K562 (cell line): ENCODE measurements around the gene BTBD10. TPM values are rescaled to one million over a fixed set of nuclear protein-coding genes. Genes with fewer than 3 reads are reported as not detected.

ENCODE experiments used
- ATAC-seq: fragments of 200-7000 bp; cut with Tn5 transposase; 3 replicates; pipeline ENCODE4 v1.9.1; 2020; ENCODE audit warnings: moderate library complexity
- BruUV-seq: library from RNA; stranded (reverse); fragments of 400-500 nt; replicated peaks from 2 replicates; lab custom pipeline; 2021; lab: Mats Ljungman, UMichigan
- CTCF ChIA-PET: fragments of 300-600 bp; formaldehyde crosslinking; extraction: SDS; loops from one replicate; lab custom pipeline; 2021; ENCODE audit warnings: low intra/inter-chr PET ratio; lab: Yijun Ruan, JAX
- POLR2A ChIA-PET: fragments of 300-600, 350-650 bp; sonication (Branson Sonifier 250); formaldehyde crosslinking; extraction: SDS; loops from one replicate; lab custom pipeline; 2021; ENCODE audit warnings: antibody characterized with exemption, inconsistent platforms; lab: Yijun Ruan, JAX
- DNase-seq, 4 experiments: peaks; one replicate each; pipeline versions ENCODE4 v3.0.0 to v3.0.0-alpha.2; 2011 to 2018; ENCODE audit warnings: low spot score in 3 of 4, mixed read lengths in 3 of 4; ENCODE audit errors: extremely low read depth in 1 of 4
- FAIRE-seq: peaks from 2 replicates; lab custom pipeline; 2011; peaks lifted over from hg19 to GRCh38; lab: Jason Lieb, UNC
- H2AFZ ChIP-seq: 2 replicates; pipeline ENCODE4 v1.6.0; 2011; ENCODE audit warnings: low read depth, low read length, control low read depth, inconsistent platforms
- H3K27ac ChIP-seq: fragments of 200-600 bp; 3 replicates; pipeline ENCODE4 v1.8.0; 2011; ENCODE audit warnings: low read depth, mild to moderate bottlenecking, control low read depth, inconsistent platforms, low read length, moderate library complexity, mixed read lengths; ENCODE audit errors: extremely low read depth
- H3K27me3 ChIP-seq, 2 experiments: fragments of 300-600 bp in 1 of 2; 2 replicates in 1 of 2; 3 replicates in 1 of 2; pipeline versions ENCODE4 v1.6.0 to v1.8.0; 2011; ENCODE audit warnings: inconsistent platforms in 2 of 2, low read length in 2 of 2, mild to moderate bottlenecking in 1 of 2, mixed read lengths in 1 of 2, moderate library complexity in 1 of 2; ENCODE audit not compliant: control insufficient read depth in 2 of 2, insufficient read depth in 2 of 2
- H3K36me3 ChIP-seq: fragments of 300-600 bp; 3 replicates; pipeline ENCODE4 v1.8.0; 2011; ENCODE audit warnings: mild to moderate bottlenecking, low read length, inconsistent platforms; ENCODE audit not compliant: control insufficient read depth, insufficient read depth
- H3K4me1 ChIP-seq, 2 experiments: fragments of 200-600 bp in 1 of 2; replicated peaks in 1 of 2; 2 replicates in 1 of 2; 3 replicates in 1 of 2; pipeline versions ENCODE4 v1.5.1 to v1.8.0; 2011; ENCODE audit warnings: inconsistent platforms in 2 of 2, low read length in 2 of 2, mild to moderate bottlenecking in 1 of 2, mixed read lengths in 1 of 2, moderate library complexity in 1 of 2; ENCODE audit not compliant: control insufficient read depth in 2 of 2, insufficient read depth in 2 of 2
- H3K4me2 ChIP-seq: 2 replicates; pipeline ENCODE4 v1.6.1; 2011; ENCODE audit warnings: low read length, control low read depth, inconsistent platforms, mixed read lengths; ENCODE audit not compliant: insufficient read depth
- H3K4me3 ChIP-seq: fragments of 200-600 bp; sonication (generic), shearing (Covaris generic); 2 replicates; pipeline ENCODE4 v1.5.1; 2016; ENCODE audit warnings: control low read depth, inconsistent platforms
- H3K79me2 ChIP-seq: fragments of 200-600 bp; 3 replicates; pipeline ENCODE4 v1.8.0; 2011; ENCODE audit warnings: low read length, inconsistent platforms; ENCODE audit not compliant: control insufficient read depth, insufficient read depth
- H3K9ac ChIP-seq, 2 experiments: 2 replicates each; pipeline versions ENCODE4 v1.6.0 to v1.6.1; 2011; ENCODE audit warnings: low read depth in 2 of 2, low read length in 2 of 2, control low read depth in 1 of 2, inconsistent platforms in 1 of 2, mild to moderate bottlenecking in 1 of 2, mixed read lengths in 1 of 2; ENCODE audit not compliant: insufficient read depth in 1 of 2
- H3K9me1 ChIP-seq: one replicate; pipeline ENCODE4 v1.6.0; 2011; ENCODE audit warnings: inconsistent platforms, mild to moderate bottlenecking, low read length, moderate library complexity; ENCODE audit not compliant: control insufficient read depth, insufficient read depth
- H3K9me3 ChIP-seq: replicated peaks from 2 replicates; pipeline ENCODE4 v1.5.1; 2011; ENCODE audit warnings: low read depth, low read length, inconsistent platforms; ENCODE audit not compliant: control insufficient read depth, insufficient read depth
- H4K20me1 ChIP-seq: replicated peaks from 2 replicates; pipeline ENCODE4 v1.6.1; 2011; ENCODE audit warnings: low read length, inconsistent platforms, mixed read lengths; ENCODE audit not compliant: control insufficient read depth, insufficient read depth
- IRF9 ChIP-seq: fragments of 450-650 bp; IDR thresholded peaks from 2 replicates; pipeline ENCODE4 v1.6.1; 2016; ENCODE audit warnings: missing biosample characterization, missing genetic modification characterization
- LEF1 ChIP-seq: fragments of 450-650 bp; IDR thresholded peaks from 2 replicates; pipeline ENCODE4 v1.6.1; 2016; ENCODE audit warnings: mild to moderate bottlenecking
- MEF2A ChIP-seq: IDR thresholded peaks from 2 replicates; pipeline ENCODE4 v1.6.1; 2011; ENCODE audit warnings: low read depth, mild to moderate bottlenecking, low read length, moderate library complexity; ENCODE audit not compliant: control insufficient read depth
- NFYB ChIP-seq: IDR thresholded peaks from 2 replicates; pipeline ENCODE4 v1.6.1; 2011; ENCODE audit warnings: mild to moderate bottlenecking, moderate library complexity; ENCODE audit not compliant: insufficient read length; ENCODE audit errors: extremely low read depth
- POLR2AphosphoS2 ChIP-seq: IDR thresholded peaks from 2 replicates; pipeline ENCODE4 v1.6.1; 2012; ENCODE audit warnings: low read length, improper control_type of control experiment
- TGIF2 ChIP-seq: sonication (generic); formaldehyde crosslinking; IDR thresholded peaks from 2 replicates; pipeline ENCODE4 v1.8.1; 2022; ENCODE audit warnings: mild to moderate bottlenecking, missing genetic modification reagents, moderate library complexity
- TOE1 ChIP-seq, 2 experiments: fragments of 450-650 bp in 1 of 2; sonication (generic) in 1 of 2; formaldehyde crosslinking in 1 of 2; IDR thresholded peaks; 2 replicates each; pipeline versions ENCODE4 v1.7.1 to v1.8.0; 2016 to 2022; ENCODE audit warnings: borderline replicate concordance in 2 of 2, mild to moderate bottlenecking in 2 of 2, antibody characterized with exemption in 1 of 2, inconsistent platforms in 1 of 2, low read depth in 1 of 2, missing genetic modification reagents in 1 of 2, moderate library complexity in 1 of 2
- TRIM24 ChIP-seq, 2 experiments: fragments of 450-650 bp; IDR thresholded peaks; 2 replicates each; pipeline ENCODE4 v1.6.1; 2016
- USF1 ChIP-seq: sonication (generic); formaldehyde crosslinking; IDR thresholded peaks from 2 replicates; pipeline ENCODE4 v1.9.0; 2022; ENCODE audit warnings: mild to moderate bottlenecking, missing genetic modification reagents
- ZFP36 ChIP-seq: fragments of 150-350 bp; IDR thresholded peaks from 2 replicates; pipeline ENCODE4 v1.6.1; 2018; ENCODE audit warnings: low read length, low read depth; ENCODE audit not compliant: partially characterized antibody
- ZMIZ1 ChIP-seq, 2 experiments: fragments of 150-350 bp in 1 of 2; IDR thresholded peaks; 2 replicates each; pipeline ENCODE4 v1.6.1; 2012 to 2016; ENCODE audit warnings: low read depth in 2 of 2, low read length in 2 of 2, mild to moderate bottlenecking in 1 of 2, moderate library complexity in 1 of 2
- ZNF41 ChIP-seq: fragments of 250-450 bp; sonication (Bioruptor Pico); conservative IDR thresholded peaks from 2 replicates; pipeline ENCODE4 v1.4.0; 2020; ENCODE audit warnings: mild to moderate bottlenecking
- WGBS: fragments of 100-300 bp; shearing (Covaris generic); methylation state at CpG from one replicate; pipeline ENCODE4 v1.1.6; 2016; ENCODE audit warnings: low coverage, mixed read lengths; ENCODE audit not compliant: insufficient coverage; ENCODE audit errors: missing lambda C conversion rate; 5-methylcytosine and 5-hydroxymethylcytosine counted together
- in situ Hi-C: fragments of 300-500 bp; cut with MboI; formaldehyde crosslinking; loops from 4 replicates; pipeline ENCODE4 v1.15.0; 2018; ENCODE audit warnings: inconsistent platforms, mixed read lengths
- intact Hi-C: fragments of 100-400 bp; cut with micrococcal nuclease; formaldehyde crosslinking; loops from 2 replicates; pipeline ENCODE4 v1.14.2; 2022
- polyA plus RNA-seq, 8 experiments: library from polyadenylated mRNA; depleted of rRNA in 4 of 8; stranded (reverse) in 5 of 8; unstranded in 3 of 8; fragments of >200 nt; fragmentation: Nextera tagmentation in 2 of 8; fragmentation: Illumina TruSeq in 1 of 8; extraction: Ambion mirVana in 2 of 8; extraction: Trizol in 1 of 8; gene quantifications; 2 replicates each; pipeline versions ENCODE4 v1.2.1 to v1.2.3, GENCODE V29; 2011 to 2014; ENCODE audit warnings: inconsistent platforms in 1 of 8, missing spikeins in 1 of 8
- total RNA-seq, 7 experiments: library from RNA; depleted of rRNA in 6 of 7; stranded (reverse); fragments of >200 nt in 6 of 7; fragmentation: Illumina TruSeq in 2 of 7; extraction: Trizol in 2 of 7; gene quantifications; 2 replicates each; pipeline versions ENCODE4 v1.2.1 to v1.2.3, GENCODE V29; 2011 to 2021; ENCODE audit warnings: low replicate concordance in 1 of 7

Gene BTBD10
- total and polyA plus RNA-seq, 9 of the 15 experiments (the other 6 are each of a cell fraction or from before 2014, with no cell fraction given) = 11.6 to 22.8 (median 16.3) TPM

- ATAC-seq = no peak
- BruUV-seq = no TSS peak
- Histone ChIP-seq H3K4me2 (no peak overlapping the region), H3K4me1 (no peaks in the 10 kb centered on the region), H3K9me1 (no peaks in the 10 kb centered on the region), H2AFZ (no peak overlapping the region), H3K4me3 (no peak overlapping the region), H3K9me3 (no peaks in the 10 kb centered on the region), H3K9ac (no peak overlapping the region), H3K79me2 (no peaks in the 10 kb centered on the region), H4K20me1 (0 out of 2 replicates have a peak, but pooled peaks cover 7% of the 10 kb centered on the region), H3K27ac (no peak overlapping the region), H3K27me3 (peaks cover 8 to 34% of the 10 kb centered on the region in 2 experiments; a peak in 4 of 5 replicates), H3K36me3 (no peaks in the 10 kb centered on the region)
- WGBS = 0% methylated on average over 5 of the region's 5 CpGs
- TF ChIP-seq TGIF2 (CRISPR knock-in tag) = no peak
- TF ChIP-seq LEF1 = no peak
- TF ChIP-seq ZMIZ1 (IDR thresholded peaks at IDR 0.05; ENCODE audit: low read depth in 2 of 2, low read length in 2 of 2) = no peak
- TF ChIP-seq POLR2AphosphoS2 = no peak
- TF ChIP-seq MEF2A = no peak
- no peak for TF ChIP-seq TOE1 (IDR thresholded peaks at IDR 0.05; ENCODE audit: borderline replicate concordance)
- no peak for TF ChIP-seq TOE1 (CRISPR knock-in tag; IDR thresholded peaks at IDR 0.05; ENCODE audit: borderline replicate concordance, low read depth)
- no peak for TF ChIP-seq ZFP36
- no peak for TF ChIP-seq IRF9 (tag)
- TF ChIP-seq USF1 (CRISPR knock-in tag) = no peak
- TF ChIP-seq TRIM24 (IDR thresholded peaks at IDR 0.05) = no peak
- TF ChIP-seq ZNF41 = no peak
- no peak for TF ChIP-seq NFYB
- no peak for DNase-seq
- POLR2A ChIA-PET = interaction anchor here (1.3 kb wide), 1 partner anchor 9 kb away, joined by 3 read pairs; no protein-coding TSS in a partner anchor
- CTCF ChIA-PET = no interaction called here
- intact Hi-C loops (no loop called here), in situ Hi-C loops (loop anchor here (10.0 kb wide), 2 partner anchors 142 to 432 kb away; no protein-coding TSS in a partner anchor)
- no peak for FAIRE-seq
Measured at GRCh38 chr11:13346470-13346869, 116.6 kb downstream of the BTBD10 start.
